HUDEP-2 (cell line): ENCODE measurements around the gene KIF13A.
"Not testable (repeated sequence)": the region's sequence is repeated elsewhere in the genome, so short reads cannot be mapped to it uniquely, and the experiment has no call there.

Experiments used
- DNase-seq, 76 experiments: peaks; one replicate each; lab custom pipeline; 2025; ENCODE audit not compliant: unreplicated experiment in 76 of 76; lab: John Stamatoyannopoulos, UW

Gene KIF13A

DNA sequence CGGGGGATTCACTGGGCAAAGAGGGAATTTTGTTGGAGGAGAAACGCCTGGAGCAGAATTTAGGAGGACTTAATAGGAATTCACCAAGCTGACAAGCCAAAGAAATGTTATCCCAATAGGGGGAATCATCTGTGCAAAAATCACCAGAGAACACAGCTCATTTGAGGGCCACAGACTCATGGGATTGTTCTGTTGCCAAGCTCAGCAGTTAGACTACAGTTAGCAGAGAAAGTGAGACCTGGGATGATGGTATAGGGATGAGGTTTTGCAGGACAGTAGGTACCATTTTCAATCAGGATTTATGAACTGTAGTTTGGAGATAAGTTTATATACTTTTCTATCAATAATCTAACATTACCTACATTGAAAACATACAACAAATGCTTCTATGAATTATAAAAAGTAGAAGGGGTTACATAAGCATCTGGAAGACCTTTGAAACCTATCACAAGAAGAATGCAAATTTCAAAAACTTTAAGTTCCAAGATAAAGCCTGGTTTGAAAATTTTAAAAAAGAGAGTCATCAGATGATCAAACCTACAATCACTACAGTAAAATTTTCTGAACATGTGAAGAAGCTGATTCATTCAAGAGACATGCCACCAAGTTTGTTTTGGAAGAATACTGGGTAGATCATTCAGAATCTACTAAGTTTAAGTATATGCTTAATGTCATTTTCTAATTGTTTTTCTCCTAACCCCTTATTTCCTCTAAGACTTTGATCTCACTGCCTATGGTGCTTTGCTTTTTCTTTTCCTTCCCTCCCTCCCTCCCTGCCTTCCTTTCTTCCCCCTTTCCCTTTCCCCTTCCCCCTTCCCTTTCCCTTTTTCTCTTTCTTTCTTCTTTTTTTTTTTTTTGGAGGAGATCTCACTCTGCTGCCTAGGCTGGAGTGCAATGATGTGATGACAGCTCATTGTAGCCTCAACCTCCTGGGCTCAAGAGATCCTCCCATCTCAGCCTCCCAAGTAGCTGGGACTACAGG is 81.5 kb downstream of the KIF13A start:
- no peak for DNase-seq

DNA sequence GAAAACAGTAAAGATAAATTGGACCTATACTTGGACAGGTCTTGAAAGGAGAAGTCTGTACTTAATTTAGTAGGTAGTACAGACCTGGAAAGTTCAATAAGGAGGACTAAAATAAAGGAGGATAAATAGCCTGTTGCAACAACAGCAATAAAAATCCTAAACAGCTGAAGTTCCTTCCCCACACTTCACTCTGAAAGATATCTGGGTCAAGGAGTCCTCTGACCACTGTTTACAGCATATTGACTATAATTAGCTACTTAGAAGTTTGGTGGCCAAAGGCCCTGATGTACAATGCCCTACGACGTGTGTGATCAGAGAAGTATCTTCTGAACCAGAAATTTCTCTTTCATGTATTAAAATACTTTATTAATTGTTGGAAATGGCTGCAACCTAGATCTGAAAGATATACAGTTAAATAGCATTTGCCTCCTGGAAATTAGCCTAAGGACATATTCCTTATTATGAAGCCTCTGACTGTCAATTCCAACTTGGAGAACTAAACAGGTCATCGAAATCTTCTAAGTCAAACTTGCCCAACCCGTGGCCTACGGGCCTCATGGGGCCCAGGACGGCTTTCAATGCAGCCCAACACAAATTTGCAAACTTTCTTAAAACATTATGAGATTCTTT is 82.8 kb downstream of the KIF13A start:
- DNase-seq, result no peak

- no peak for DNase-seq
These were observed 84.5 kb downstream of the KIF13A start for GRCh38 chr6:17902974-17903373.

- DNase-seq, result no peak
These were observed 85.9 kb downstream of the KIF13A start for GRCh38 chr6:17901493-17901892.

GRCh38 chr6:17900011-17900410 is 87.4 kb downstream of the KIF13A start:
- no peak for DNase-seq

DNA sequence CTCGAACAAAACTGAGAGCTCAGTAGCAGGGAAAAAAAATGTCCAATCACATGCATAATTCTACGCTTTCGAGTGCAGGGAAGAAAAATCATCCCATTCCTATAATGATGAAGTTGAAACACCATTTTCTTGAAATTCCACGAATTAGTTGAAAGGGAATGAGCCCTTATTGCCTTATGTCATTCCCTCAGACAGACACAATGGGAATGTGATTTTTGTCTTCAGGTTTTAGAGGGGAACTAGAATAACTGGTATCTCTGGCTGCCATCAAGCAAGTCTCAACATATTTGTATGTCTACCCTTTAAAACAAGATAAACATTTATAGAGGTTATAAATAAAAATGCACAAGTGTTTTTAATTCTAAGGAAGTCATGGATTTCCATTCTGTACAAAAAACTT is 87.9 kb downstream of the KIF13A start:
- no peak for DNase-seq

DNA sequence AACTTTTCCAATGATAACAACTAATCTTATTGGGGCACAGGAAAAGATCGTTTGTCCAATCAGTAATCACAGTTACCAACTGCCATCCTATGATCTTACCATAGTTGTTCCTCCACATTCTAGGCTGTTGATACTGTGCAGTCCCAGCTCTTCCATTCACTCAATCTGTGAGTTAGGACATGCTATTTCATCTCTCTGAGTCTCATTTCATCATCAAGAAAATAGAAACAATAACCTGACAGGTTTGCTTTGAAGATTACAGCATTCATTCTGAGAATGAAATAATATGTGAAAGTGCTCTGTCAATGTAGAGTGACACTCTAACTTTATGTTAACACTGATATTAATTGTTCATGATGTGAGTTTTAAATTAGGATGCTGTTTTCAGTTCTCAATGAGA is 89.8 kb downstream of the KIF13A start:
- DNase-seq, result no peak

DNA sequence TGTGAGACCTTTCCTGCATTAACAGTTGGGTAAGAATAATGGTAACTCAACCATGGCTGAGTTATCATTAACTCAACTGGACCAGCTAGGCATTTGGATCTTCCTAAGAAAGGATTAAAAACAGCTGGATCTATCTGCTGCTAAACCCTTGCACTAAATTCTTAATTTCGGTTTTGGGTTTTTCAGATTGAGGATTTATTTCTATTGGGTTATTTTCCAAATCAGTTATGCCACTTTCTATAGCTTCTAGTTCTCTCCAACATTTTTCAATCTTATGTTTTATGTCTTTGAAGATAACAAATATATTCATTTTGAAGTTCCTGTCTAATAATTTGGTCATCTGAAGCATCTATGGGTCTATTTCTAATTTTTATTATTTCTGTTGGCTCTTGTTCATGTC is 92.5 kb downstream of the KIF13A start:
- DNase-seq, result no peak

DNA sequence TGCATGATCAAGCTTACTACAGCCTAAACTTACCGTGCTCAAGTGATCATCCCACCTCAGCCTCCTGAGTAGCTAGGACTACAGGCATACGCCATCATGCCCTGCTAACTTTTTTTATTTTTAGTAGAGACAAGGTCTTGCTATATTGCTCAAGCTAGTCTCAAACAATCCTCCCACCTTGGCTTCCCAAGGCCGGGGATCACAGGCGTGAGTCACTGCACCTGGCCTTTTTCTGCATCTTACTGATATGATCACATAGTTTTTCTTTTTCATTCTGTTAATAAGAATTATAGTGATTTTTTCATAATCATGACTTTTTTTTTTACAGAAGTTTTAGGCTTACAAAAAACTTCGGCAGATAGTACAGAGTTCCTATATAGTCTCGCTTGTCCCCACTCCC is 93.2 kb downstream of the KIF13A start:
- no peak for DNase-seq

GRCh38 chr6:17892097-17892686 is 95.2 kb downstream of the KIF13A start:
- peak in 10 of 76 experiments; percentile 12 to 38 (median 16) for DNase-seq

DNA sequence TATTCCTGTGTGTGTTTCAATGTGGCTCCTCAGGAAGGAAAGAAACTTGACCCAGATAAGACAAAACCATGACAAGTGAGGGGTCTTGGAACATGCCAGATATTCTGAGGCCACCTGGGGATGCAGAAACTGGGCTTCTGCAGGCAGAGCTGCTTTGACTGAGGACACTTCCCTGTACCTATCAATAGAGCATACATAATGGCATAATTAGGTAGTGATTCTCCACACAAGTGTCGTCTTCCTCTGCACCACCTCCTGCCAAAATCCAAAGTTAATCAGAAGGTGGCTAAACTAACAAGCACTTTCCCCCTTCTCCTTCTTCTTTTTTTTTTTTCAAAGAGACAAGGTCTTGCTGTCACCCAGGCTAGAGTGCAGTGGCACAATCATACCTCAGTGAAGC is 97.1 kb downstream of the KIF13A start:
- DNase-seq, result no peak

DNA sequence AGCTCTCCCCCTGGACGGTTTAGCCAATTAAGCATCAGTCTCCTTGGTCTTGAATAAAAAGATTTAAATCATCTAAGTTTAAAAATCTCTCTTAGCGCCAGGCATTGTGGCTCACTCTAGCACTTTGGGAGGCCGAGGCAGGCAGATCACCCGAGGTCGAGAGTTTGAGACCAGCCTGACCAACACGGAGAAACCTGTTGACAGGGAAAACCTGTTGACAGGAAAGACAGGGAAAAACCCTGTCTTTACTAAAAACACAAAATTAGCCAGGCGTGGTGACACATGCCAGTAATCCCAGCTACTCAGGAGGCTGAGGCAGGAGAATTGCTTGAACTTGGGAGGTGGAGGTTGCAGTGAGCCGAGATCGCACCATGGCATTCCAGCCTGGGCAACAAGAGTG is 97.7 kb downstream of the KIF13A start:
- DNase-seq, result not testable (repeated sequence)

- DNase-seq, result no peak
These were observed 100.5 kb downstream of the KIF13A start for GRCh38 chr6:17886891-17887290.

GRCh38 chr6:17885889-17886576 is 101.4 kb downstream of the KIF13A start:
- DNase-seq, result no peak

DNA sequence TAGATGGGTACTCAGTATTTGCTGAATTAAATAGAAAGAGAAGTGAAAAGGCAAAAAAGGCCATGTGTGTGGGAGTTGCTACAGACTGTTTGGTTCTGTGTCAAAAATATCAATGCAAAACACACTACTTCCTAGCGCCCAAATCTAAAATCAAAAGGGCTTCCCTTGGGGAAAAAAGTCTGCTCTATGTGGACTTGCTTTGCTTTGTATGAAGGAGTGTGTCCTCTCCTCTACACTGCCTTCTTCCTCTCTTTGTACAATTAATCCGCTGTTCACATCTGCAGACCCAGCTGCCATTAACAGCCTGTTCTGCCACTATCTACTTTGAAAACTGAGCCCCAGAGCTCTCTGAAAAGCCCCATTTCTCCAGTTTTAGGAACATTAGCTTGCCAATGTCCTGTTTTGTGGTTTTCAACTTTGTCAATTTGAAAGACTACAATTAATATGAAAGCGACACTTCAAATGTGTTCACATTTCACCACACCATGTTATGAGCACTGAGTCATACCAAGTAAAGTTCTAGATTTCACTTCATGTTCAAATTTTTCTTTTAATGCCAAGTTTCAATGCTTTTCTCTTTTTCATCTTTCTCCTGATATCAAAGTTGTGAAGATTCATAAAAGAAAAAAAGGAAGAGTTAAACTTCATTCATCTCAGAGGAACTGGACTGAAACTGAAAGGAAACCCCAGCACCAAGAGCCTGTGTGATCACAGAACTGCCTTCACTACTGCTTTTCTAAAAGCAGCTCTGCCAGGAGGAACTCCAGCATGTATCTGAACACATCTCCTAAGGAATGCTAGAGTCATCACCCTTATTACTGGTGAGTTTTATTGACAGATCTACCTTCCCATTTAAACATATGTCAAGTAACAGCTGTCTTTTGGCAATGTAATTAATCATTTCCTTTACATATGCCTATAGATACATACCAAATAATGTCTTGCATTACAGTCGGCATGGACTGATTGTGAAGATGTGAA is 102.6 kb downstream of the KIF13A start:
- peak in 7 of 76 experiments; percentile 10 to 47 (median 26) for DNase-seq

GRCh38 chr6:17883665-17884497 is 103.6 kb downstream of the KIF13A start:
- DNase-seq, result no peak

DNA sequence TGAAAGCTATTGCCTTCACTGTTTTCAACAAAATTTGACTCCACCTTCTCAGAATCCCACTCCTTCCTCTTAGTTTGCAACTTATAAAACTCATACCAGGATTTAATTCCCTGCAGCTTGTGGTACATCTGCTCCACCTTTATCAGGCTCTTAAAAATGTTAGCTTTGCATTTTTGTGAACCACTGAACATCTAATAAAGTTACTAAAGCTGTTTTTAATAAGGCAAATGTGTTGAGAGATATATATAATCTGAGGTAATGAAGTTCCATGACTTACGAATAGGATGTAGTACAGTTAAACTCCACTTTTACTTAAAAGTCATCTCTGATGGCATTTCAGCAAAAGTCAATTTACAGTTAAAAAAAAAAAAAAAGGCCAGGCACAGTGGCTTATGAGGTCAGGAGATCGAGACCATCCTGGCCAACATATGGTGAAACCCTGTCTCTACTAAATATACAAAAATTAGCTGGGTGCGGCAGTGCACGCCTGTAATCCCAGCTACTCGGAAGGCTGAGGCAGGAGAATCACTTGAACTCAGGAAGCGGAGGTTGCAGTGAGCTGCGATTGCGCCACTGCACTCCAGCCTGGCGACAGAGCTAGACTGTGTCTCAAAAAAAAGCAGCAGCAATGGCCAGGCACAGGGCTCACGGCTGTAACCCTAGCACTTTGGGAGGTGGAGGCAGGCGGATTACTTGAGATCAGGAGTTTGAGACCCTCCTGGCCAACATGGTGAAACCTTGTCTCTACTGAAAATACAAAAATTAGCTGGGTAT is 106.2 kb downstream of the KIF13A start:
- DNase-seq, result no peak

GRCh38 chr6:17879184-17879583 is 108.3 kb downstream of the KIF13A start:
- DNase-seq, result no peak
